D721Med (cell line): Measurements from ENCODE around the gene NUDT14.

Source experiments
- DNase-seq: peaks from one replicate; pipeline ENCODE4 v3.0.0; 2011; ENCODE audit warnings: low spot score; ENCODE audit not compliant: insufficient read length
- FAIRE-seq: peaks from 2 replicates; lab custom pipeline; 2011; peaks lifted over from hg19 to GRCh38; lab: Jason Lieb, UNC
- CTCF ChIP-seq: IDR thresholded peaks from 2 replicates; pipeline ENCODE4 v1.5.1; 2012; ENCODE audit warnings: mild to moderate bottlenecking, control low read depth; ENCODE audit not compliant: insufficient read depth; ENCODE audit errors: missing control alignments

NUDT14 gene

GRCh38 chr14:105153331-105153731 is 27.8 kb downstream of the NUDT14 start:
- FAIRE-seq (no peak), DNase-seq (no peak)
- TF ChIP-seq CTCF, result no peak

- no peak for TF ChIP-seq CTCF
- DNase-seq (no peak), FAIRE-seq (no peak)
Observed at GRCh38 chr14:105152794-105153241, 28.3 kb downstream of the NUDT14 start.

DNA sequence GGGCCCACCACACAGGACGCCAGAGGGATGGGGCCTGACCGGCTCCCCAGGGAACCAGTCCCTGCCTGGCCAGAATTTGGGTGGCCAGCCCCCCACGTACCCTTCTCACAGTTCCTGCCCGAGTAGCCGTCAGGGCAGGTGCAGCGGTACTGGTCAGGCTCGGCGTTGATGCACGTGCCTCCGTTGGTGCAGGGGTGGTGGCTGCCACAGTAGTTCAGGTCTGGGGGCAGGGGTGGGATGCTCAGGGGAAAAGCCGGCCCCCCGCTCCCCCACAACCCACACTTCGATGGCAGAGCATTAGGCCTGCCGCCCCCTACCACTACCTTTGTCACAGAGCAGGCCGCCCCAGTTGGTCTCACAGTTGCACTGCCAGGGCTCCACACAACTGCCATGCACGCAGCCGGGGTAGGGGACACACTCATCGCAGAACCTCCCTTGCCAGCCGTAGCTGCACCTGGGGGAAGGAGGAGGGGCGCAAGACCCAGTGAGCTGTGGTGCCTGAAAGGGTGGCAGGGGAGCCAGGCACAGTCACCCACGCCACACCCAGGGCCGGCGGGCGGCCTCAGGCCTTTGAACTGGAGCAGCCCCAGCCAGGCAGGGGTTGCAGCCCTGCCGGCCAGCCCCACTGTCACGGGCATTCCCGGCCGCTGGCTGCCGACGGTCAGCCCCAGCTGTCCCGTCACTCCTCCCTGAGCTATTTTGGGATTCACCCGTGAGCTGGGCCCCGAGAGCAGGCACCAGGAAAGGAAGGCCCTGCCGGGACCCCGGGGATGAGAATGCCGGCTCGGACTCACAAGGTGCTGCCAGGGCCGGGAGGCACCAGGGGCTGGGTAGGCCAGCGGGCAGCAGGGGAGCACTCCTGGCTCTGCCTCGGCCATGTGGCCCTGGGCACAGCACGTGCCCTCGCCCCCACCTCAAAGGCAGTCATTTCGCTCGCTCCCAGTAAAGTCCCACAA is 29.0 kb downstream of the NUDT14 start:
- FAIRE-seq (no peak), DNase-seq (no peak)
- no peak for TF ChIP-seq CTCF

DNA sequence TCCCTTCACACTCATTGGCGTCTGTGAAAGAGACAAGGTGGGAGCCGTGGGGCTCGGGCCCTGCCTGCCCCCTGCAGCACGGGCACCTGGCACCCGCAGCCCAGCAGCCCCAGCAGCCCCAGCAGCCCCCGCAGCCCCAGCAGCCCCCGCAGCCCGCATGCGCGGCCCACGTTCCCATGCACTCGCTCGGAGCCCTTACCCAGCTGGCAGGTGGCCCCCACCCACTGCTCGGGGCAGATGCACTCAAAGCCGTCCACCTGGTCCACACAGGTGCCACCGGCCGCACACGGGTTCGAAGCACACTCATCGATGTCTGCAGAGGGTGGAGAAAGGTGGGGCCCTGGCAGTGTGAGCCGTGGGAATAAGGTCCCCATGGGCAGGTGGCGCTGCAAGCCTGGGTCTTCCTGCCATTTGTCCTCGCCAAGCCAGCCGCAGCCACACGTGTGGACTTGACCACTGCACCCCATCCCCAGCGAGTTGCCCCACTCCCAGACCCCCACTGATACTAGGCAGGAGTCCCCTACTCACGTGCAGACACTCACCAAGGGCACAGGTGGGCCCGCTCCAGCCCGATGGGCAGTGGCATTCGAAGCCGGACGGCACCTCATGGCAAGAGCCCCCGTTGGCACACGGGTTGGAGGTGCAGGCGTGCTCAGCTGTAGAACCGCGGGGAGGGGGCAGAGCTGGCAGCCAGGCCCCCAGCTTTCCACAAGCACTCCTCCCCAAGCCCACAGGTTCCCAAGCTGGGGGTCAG is 29.9 kb downstream of the NUDT14 start:
- DNase-seq, result no peak
- FAIRE-seq, result no peak
- TF ChIP-seq CTCF, result no peak

GRCh38 chr14:105150368-105151083 is 30.6 kb downstream of the NUDT14 start:
- no peak for TF ChIP-seq CTCF
- DNase-seq, result no peak
- no peak for FAIRE-seq

GRCh38 chr14:105150026-105150367 is 31.1 kb downstream of the NUDT14 start:
- no peak for DNase-seq
- FAIRE-seq, result no peak
- TF ChIP-seq CTCF, result no peak
